GM21526 (cell line): ENCODE measurements around the gene CLDN7.
"Not testable (repeated sequence)": the region's sequence is repeated elsewhere in the genome, so short reads cannot be mapped to it uniquely, and the experiment has no call there.

Experiments used
- ATAC-seq: cut with Tn5 transposase; IDR thresholded peaks from one replicate; pipeline ENCODE4 v1.9.1; 2021; ENCODE audit warnings: moderate library complexity; ENCODE audit not compliant: unreplicated experiment, low FRiP score

Gene CLDN7

DNA sequence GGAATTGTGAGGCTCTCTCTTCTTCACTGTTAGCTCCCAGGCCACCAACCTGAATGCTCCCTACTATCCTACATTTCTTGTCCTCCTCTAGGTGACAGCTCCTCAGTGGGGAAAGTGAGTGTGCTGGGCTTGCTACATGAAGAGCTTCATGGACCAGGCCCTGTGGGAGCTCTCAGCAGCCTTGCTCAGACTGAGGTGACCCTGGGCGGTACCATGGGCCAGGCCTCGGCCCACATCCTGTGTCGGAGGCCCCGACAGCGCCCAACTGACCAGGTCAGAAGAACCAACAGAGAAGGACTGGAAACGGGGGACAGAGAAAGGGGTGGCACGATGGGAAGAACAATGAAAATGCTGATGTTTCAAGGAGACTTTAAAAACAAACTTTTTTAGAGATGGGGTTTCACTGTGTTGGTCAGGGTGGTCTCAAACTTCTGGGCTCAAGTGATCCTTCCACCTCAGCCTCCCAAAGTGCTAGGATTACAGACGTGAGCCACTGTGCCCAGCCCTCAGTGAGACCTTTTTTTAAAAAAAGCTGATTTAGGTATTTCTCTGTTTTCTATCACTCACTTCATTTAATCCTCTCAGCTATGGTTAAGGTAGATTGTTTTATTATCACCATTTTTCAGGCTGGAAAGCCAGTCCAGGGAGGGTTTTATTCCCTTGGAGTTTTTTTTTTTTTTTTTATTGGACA, 5.4 kb downstream of the CLDN7 start:
- no peak for ATAC-seq

DNA sequence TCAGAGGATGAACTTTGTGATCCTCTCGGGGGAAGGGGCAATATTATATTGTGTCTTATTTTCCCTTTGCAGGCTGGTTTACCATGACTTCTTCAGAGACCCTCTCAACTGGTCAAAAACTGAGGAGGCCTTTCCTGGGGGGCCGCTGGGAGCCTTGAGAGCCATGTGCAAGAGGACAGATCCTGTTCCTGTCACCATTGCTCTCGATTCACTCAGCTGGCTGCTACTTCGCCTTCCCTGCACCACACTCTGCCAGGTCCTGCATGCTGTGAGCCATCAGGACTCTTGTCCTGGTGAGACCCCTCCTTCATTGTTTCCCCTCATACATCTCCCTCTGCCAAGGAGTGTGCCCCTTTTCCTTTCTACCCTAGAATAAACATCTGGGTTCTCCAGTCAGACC, 7.8 kb downstream of the CLDN7 start:
- no peak for ATAC-seq

DNA sequence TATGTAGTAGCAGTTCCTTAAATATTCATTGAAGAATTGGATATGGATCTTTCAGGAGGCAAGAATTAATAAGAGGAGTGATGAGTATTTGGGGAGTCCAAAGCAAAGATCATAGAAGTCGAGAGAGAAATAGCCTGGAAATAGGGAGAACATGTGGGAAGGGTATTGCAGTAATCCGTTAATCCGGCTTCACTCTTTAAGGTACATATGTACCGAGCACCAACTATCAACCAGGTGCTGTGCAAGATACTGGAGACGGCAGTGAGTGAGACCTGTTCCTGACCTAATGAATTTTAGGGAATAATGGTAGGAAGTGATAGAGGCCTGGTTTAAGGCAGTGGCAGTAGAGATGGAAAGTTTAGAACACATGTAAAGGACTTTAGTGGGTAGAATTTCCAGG, 9.2 kb downstream of the CLDN7 start:
- ATAC-seq = no peak

- peak; percentile 34 for ATAC-seq
Observed at GRCh38 chr17:7252176-7253043, 9.9 kb downstream of the CLDN7 start, which contains the start of gene ELP5. Gene ELP5, plus strand, starts transcription at chr17:7252215. Its CDS starts 336 bp downstream, at chr17:7252551.

DNA sequence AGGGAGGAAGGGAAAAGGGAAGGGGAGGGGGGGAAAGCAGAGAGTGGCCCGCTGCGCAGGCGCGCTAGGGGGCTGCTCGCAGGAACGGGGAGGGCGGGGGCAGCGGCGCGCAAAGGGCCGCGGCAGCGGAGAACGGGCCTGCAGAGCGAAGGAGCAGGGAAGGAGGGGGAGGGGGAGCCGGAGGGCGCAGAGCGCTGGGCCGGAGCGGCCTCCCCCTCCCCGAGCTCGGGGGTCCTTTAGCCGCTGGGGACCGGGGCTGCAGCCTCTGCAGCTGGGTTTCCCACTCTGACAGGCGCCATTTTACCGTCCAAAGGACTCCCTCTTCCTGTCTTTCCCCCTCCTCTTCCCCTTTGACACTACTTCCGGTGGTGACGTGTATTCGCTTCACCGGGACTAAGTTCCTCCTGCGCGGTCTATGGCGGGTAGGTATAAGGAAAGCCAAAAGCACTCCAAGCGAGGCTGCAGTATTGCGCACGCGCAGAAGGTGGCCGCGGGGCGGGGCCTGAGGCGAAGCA, 10.6 kb downstream of the CLDN7 start, which contains the start of gene CTDNEP1:
TSS of gene CTDNEP1 (minus strand) at position 74 of the 515 bp plus-strand sequence. CDS start 438 bp downstream, outside the sequence.
- peak; percentile 63 for ATAC-seq

DNA sequence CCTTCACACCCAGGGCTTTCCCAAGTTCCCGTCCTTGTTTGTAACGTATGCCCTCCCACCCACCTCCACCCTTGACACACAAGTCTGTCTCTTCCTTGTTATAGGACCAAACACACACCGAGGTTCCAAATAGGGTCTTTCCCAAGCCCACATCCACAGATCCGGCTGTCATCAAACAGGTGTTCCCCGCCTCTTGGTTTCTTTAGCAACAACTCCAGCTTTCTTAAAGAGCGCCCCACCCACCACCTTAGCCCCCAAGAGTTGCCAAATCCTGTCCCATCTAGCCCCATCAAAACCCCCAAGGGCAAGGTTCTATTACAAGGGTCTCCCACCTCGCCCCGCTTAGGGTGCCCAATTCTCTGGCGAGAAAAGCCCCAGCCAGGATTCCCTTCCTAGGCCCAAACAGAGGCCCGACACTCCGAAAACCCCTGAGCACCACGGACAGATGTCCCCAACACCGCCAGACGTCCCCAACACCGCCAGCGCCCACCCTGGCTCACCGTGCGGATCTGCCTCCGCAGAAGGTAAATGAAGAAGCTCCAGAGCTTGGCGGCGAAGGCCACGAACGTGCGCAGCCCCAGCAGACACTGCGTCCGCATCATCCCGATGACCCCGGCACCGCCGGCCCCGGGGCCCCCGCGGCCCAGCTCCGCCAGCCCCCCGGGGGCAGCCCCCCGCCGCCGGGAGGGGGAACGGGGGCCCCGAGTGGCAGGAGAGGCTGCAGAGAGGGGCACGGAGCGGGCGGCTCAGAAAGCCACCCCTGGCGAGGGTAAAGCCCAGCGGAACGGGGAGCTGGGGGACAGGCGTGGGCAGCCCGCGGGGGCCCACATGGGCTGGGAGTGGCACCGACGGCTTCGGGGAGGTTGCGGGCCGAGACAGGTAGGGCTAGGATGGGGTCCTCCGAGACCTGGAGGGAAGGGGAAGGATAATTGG, 11.3 kb downstream of the CLDN7 start:
- ATAC-seq = no peak

DNA sequence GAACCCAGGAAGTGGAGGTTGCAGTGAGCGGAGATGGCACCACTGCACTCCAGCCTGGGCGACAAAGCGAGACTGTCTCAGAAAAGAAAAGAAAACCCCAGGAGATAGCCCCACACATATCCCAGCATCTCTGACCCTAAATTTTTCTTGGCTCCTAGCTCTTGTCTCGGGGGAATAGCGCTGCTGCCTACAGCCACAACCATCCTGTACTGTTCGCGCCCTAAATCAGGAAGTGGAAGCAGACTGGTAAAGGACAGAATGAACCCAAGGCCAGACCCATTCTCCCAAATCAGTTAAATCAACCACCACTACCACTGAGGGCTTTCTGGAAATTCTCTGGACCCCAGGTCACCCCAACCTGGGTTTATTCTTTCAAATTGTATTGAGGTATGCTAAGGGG, 12.4 kb downstream of the CLDN7 start:
- ATAC-seq = no peak

GRCh38 chr17:7249214-7249613, 13.1 kb downstream of the CLDN7 start:
- ATAC-seq = no peak

GRCh38 chr17:7248796-7249195, 13.5 kb downstream of the CLDN7 start:
- ATAC-seq = no peak

GRCh38 chr17:7246779-7247178, 15.5 kb downstream of the CLDN7 start:
- ATAC-seq = no peak

DNA sequence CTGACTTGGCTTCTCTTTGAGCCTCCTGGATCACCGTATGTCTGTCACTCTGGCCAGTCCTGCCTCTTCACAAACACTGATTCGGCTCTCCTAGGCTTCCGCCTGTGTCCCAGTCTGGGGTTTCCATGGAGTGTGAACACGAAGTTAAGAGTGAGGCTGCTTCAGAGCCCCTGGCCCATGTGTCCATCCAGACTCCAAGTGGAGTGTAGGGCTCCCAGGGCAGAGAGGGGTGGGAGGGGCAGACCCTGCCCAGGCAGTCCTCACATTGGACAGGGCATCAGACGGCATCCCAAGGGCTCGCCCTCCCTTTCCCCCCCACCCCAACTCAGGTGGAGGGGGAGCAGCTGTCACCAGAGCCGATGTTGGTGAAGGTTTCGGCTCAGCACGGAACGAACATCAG, 18.4 kb downstream of the CLDN7 start:
- not testable (repeated sequence) for ATAC-seq

GRCh38 chr17:7243453-7243729, 18.9 kb downstream of the CLDN7 start:
- no peak for ATAC-seq

- ATAC-seq = peak; percentile 40
Observed at GRCh38 chr17:7242717-7243452, 19.4 kb downstream of the CLDN7 start.

DNA sequence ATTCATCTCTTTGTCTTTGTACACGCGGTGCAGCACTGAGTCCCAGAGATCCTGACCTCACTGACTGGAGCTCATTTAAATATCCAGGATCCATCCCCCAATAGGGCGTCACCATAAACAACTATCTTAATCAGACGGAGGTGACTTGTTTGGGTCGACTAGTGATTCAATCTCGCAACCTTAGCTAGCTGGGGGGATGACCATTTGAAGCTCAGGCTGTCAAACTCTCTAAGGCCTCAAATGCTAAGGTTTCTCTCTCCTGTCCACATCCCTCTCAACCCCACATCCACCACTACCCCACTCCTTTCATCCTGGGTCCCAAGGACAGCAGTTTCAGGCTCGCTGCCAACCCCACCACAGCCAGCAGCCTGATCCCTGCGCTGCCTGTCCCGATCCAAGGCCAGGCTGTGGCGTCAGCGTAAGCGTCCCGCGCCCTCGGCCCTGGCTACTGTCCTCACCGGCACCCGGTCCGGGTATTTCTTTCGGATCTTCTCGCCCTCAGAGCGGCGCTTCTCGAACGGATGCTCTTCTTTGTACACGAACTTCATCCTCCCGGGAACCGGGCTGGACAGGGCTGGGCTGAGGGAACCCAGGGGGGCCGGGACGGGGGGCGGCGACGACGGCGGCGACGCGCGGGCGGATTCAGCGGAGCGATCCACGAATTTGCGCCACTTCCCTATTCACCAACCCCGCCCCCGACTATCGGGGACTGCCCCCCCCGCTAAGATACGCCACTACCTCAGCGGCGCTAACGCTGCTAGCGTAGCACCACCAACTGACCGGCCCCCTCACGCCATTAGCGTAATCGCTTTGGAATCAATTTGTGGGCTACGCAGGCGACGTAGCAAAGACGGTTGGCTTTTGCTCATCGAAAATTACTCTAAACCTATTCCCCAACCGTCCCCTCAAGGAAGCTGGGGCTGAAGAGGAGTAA, 20.2 kb downstream of the CLDN7 start, which contains the start of gene GABARAP:
TSS of gene GABARAP (minus strand) at position 667 of the 934 bp plus-strand sequence. CDS start at position 548, 119 bp downstream.
- ATAC-seq = peak; percentile 30

DNA sequence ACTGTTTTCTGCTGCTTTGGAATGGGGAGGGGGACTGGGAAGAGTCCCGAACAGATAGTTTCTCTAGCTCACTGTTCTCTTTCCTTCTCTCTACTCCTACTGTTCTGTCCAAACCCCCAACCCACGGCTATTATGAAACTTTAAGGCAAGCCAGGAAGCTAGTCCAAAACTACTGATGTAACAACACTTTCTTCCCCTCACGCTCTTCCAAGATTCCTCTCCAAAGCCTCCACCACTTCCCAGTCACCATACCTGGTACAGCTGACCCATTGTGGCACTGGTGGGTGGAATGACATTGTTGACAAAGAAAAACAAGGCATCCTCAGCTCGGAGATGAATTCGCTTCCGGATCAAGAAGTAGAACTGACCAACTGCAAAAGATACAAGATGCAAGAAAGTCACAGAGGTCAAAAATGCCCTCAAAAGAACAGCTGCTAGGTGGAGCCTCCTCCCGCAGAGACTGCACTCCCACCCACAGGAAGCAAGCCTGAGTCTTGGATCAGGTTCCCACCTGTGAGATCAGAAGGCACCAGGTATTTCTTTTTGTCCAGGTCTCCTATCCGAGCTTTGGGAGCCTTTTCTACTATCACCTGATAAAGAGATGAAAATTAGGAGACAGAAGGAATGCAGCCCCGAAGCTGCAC, 21.1 kb downstream of the CLDN7 start:
- ATAC-seq = no peak

DNA sequence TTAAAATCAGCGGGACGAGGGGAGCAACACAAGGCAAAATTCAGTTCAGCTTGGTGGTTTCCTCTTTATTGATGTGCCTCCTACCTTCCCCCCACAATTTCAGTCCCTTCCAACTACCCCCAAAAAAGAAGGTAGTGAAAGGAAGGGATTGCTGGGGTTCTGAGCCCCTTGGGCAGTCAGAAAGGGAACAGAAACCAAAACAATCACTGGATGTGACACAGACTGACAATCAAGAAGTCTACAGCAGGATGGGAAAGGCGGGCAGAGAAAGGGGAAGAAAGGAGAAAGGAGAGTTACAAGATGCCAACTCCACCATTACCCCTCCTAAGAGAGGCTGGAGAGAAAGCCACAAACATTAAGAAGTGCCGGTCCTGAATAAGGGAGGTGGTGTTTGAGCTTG, 21.9 kb downstream of the CLDN7 start:
- ATAC-seq = no peak

- peak; percentile 46 for ATAC-seq
Observed at GRCh38 chr17:7239091-7240027, 22.9 kb downstream of the CLDN7 start, which contains the start of gene PHF23. Gene PHF23, minus strand, starts transcription at chr17:7239457. Its CDS starts 178 bp downstream, at chr17:7239279.
